ENCODE measurements around the gene ABCC1.

The ABCC1 gene

GRCh38 chr16:16105646-16106045, 156.2 kb downstream of the ABCC1 start:
- H3K27ac ChIP-seq, result no peak overlapping the region
- no peak for TF ChIP-seq ZFX (IDR thresholded peaks at IDR 0.05; ENCODE audit: borderline replicate concordance)
- TF ChIP-seq CTCF (IDR thresholded peaks at IDR 0.05), result no peak

DNA sequence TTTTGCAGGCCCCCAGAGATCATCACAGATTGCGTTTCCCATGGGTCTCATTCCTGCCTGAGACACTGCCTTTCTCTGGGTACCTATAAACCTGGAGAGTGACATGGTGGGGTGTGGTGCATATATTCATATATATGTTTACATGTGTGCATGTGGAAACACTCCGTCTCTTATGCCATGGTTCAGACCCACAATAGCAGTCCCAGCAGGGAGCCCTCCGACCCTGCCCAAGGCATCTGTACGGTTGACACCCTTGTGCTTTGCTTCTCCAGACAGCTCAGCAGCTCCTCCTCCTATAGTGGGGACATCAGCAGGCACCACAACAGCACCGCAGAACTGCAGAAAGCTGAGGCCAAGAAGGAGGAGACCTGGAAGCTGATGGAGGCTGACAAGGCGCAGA, 157.1 kb downstream of the ABCC1 start:
- no peak overlapping the region for H3K27ac ChIP-seq
- no peak for TF ChIP-seq CTCF (IDR thresholded peaks at IDR 0.05)
- TF ChIP-seq ZFX (IDR thresholded peaks at IDR 0.05; ENCODE audit: borderline replicate concordance), result no peak

DNA sequence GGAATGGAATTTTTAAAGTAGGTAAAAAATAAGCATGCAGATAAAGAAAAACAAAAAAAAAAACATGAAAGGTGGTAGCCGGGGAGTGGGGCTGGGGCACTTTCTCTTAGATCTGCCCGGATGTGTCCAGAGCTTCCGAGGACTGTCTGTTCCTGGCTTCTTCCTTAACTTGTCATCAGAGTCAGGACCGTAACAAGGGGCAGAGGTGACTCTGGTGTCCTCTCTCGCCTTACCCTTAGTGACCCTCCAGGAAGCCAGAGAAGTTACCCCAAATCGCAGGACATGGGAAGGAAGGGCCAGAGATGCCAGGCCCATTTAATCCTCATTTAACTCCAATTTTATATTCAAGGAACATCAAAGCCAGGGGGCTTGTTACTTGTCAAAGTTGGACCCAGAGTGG, 158.4 kb downstream of the ABCC1 start:
- H3K27ac ChIP-seq, result no peak overlapping the region
- no peak for TF ChIP-seq CTCF (IDR thresholded peaks at IDR 0.05)
- no peak for TF ChIP-seq ZFX (IDR thresholded peaks at IDR 0.05; ENCODE audit: borderline replicate concordance)

GRCh38 chr16:16108759-16109158, 159.3 kb downstream of the ABCC1 start:
- no peak overlapping the region for H3K27ac ChIP-seq
- TF ChIP-seq ZFX (IDR thresholded peaks at IDR 0.05; ENCODE audit: borderline replicate concordance) (no peak), CTCF (IDR thresholded peaks at IDR 0.05) (no peak)

- H3K27ac ChIP-seq, result no peak overlapping the region
- TF ChIP-seq ZFX (IDR thresholded peaks at IDR 0.05; ENCODE audit: borderline replicate concordance) (no peak), CTCF (IDR thresholded peaks at IDR 0.05) (no peak)
Observed at GRCh38 chr16:16109453-16110110, 160.2 kb downstream of the ABCC1 start.

DNA sequence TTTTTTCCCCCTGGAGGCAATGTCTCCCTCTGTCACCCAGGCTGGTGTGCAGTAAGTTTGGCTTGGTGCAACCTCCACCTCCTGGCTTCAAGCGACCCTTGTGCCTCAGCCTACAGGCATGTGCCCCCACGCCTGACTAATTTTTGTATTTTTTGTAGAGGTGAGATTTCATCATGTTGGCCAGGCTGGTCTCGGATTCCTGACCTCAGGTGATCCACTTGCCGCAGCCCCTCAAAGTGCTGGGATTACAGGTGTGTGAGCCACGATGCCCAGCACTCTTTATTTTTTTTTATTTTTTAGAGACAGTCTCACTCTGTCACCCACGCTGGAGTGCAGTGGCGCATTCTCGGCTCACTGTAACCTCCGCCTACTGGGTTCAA, 160.7 kb downstream of the ABCC1 start:
- no peak for TF ChIP-seq CTCF (IDR thresholded peaks at IDR 0.05)
- no peak for TF ChIP-seq ZFX (IDR thresholded peaks at IDR 0.05; ENCODE audit: borderline replicate concordance)
- H3K27ac ChIP-seq, result no peak overlapping the region

DNA sequence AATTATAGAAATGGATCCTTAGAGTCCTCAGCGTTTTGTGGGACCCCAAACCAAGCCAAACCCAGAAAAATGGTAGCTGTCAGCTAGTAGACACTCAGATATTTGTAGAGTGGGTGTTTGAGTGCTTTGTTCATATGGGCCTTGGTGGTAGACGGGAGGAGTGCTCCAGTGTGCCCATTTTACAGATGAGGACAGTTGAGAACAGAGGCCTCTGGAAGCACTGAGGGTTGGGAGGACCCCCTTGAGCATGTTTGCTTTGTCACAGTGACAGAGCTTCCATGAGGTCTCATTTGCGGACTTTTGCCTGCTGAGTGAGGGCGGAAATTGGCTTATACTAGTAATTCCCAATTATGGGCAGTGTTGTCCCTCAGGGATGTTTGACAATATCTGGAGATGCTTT, 162.2 kb downstream of the ABCC1 start:
- TF ChIP-seq CTCF (IDR thresholded peaks at IDR 0.05) (no peak), ZFX (IDR thresholded peaks at IDR 0.05; ENCODE audit: borderline replicate concordance) (no peak)
- no peak overlapping the region for H3K27ac ChIP-seq

All from 22Rv1 (cell line).